ENCODE measurements around the gene NLRC3. TPM values are rescaled to one million over a fixed set of nuclear protein-coding genes. Genes with fewer than 3 reads are reported as not detected.
A peak's percentile ranks its signal among the peaks of the same experiment; 100 is the strongest.
"Not testable (repeated sequence)": the region's sequence is repeated elsewhere in the genome, so short reads cannot be mapped to it uniquely, and the experiment has no call there.

Gene NLRC3
- total and polyA plus RNA-seq, 7 experiments from 2014 or later = 22.2 to 91.3 (median 70.0) TPM

- Mint-ChIP-seq H3K36me3 (peaks cover 5 to 26% (median 15%) of the 10 kb centered on the region in 5 donors), H3K27me3 (no peaks in the 10 kb centered on the region), H3K27ac (peak overlapping the region; percentile 62 to 98 (median 95)), H3K9me3 (peaks cover 0 to 7% (median 0%) of the 10 kb centered on the region in 11 donors), H3K4me1 (peaks cover 31 to 70% (median 59%) of the 10 kb centered on the region in 7 donors), H3K4me3 (peak overlapping the region; percentile 85 to 96 (median 90))
- H3K4me3 ChIP-seq (ENCODE audit: low read length) = peak overlapping the region; percentile 76
- CTCF ChIA-PET = interaction anchor here (1.1 kb wide), 1 partner anchor 319 kb away, joined by 5 read pairs; no protein-coding TSS in a partner anchor
- no peaks in the 10 kb centered on the region for H3K9me3 ChIP-seq (ENCODE audit: control insufficient read depth in 2 of 3, low read length in 3 of 3)
- H3K4me1 ChIP-seq (ENCODE audit: control insufficient read depth in 2 of 2, insufficient read depth in 2 of 2, low read length in 2 of 2) = peaks cover 32 to 46% of the 10 kb centered on the region in 2 donors
- intact Hi-C loops (cut with micrococcal nuclease) = loop anchor here (2.0 to 10.0 kb wide), 8 partner anchors 237 to 1887 kb away; partner anchors contain the start of genes ZNF213 (in 2 of the 2), CRAMP1 (in 1 of the 2), HCFC1R1 (in 1 of the 2) and IFT140 (in 1 of the 2)
- peaks cover 0 to 8% (median 0%) of the 10 kb centered on the region in 3 experiments for H3K36me3 ChIP-seq (ENCODE audit: control insufficient read depth in 2 of 3, insufficient read depth in 3 of 3, low read length in 3 of 3)
- H3K27ac ChIP-seq (ENCODE audit: low read depth, low read length) = peak overlapping the region; percentile 92
- DNase-seq (no peak), ATAC-seq (no peak)
- H3K27me3 ChIP-seq (ENCODE audit: control insufficient read depth in 2 of 2, insufficient read depth in 2 of 2, low read length in 2 of 2) = no peaks in the 10 kb centered on the region
- POLR2A ChIA-PET = interaction anchor here (0.6 to 1.9 kb wide), 8 partner anchors 8 to 347 kb away, joined by 3 to 12 read pairs (median 3); partner anchors contain the start of genes ZNF174 and ZSCAN32
Measured at GRCh38 chr16:3501783-3502400, 75.3 kb downstream of the NLRC3 start.

GRCh38 chr16:3501412-3501761 lies 75.8 kb downstream of the NLRC3 start:
- not testable (repeated sequence) for ATAC-seq; H3K9me3 ChIP-seq (ENCODE audit: control insufficient read depth in 2 of 3, low read length in 3 of 3); DNase-seq; H3K27me3 ChIP-seq (ENCODE audit: control insufficient read depth in 2 of 2, insufficient read depth in 2 of 2, low read length in 2 of 2); H3K27me3 Mint-ChIP-seq; H3K9me3 Mint-ChIP-seq; H3K36me3 ChIP-seq (ENCODE audit: control insufficient read depth in 2 of 3, insufficient read depth in 3 of 3, low read length in 3 of 3)
- intact Hi-C loops (cut with micrococcal nuclease) = loop anchor here (2.0 to 10.0 kb wide), 8 partner anchors 237 to 1887 kb away; partner anchors contain the start of genes ZNF213 (in 2 of the 2), CRAMP1 (in 1 of the 2), HCFC1R1 (in 1 of the 2) and IFT140 (in 1 of the 2)
- Histone ChIP-seq H3K4me1 (ENCODE audit: control insufficient read depth in 2 of 2, insufficient read depth in 2 of 2, low read length in 2 of 2) (peaks cover 32 to 46% of the 10 kb centered on the region in 2 donors), H3K27ac (ENCODE audit: low read depth, low read length) (peak overlapping the region; percentile 92), H3K4me3 (ENCODE audit: low read length) (peak overlapping the region; percentile 76)
- ChIA-PET POLR2A (interaction anchor here (0.8 to 1.9 kb wide), 9 partner anchors 8 to 286 kb away, joined by 3 to 12 read pairs (median 4); partner anchors contain the start of genes TIGD7, ZNF174, ZNF75A and ZSCAN32), CTCF (interaction anchor here (1.1 kb wide), 1 partner anchor 318 kb away, joined by 5 read pairs; no protein-coding TSS in a partner anchor)
- Mint-ChIP-seq H3K27ac (peak overlapping the region; percentile 90 to 98 (median 95)), H3K4me3 (peak overlapping the region; percentile 85 to 96 (median 90)), H3K36me3 (peaks cover 5 to 24% (median 15%) of the 10 kb centered on the region in 5 donors), H3K4me1 (peaks cover 31 to 69% (median 59%) of the 10 kb centered on the region in 7 donors)

- peak overlapping the region in 7 of 9 donors; percentile 17 to 95 (median 72) for H3K27ac Mint-ChIP-seq
- no peaks in the 10 kb centered on the region for H3K27me3 Mint-ChIP-seq
- intact Hi-C loops (cut with micrococcal nuclease) = no loop called here
- CTCF ChIA-PET = interaction anchor here (0.7 to 1.0 kb wide), 2 partner anchors 42 to 291 kb away, joined by 3 read pairs; no protein-coding TSS in a partner anchor
- H3K4me3 ChIP-seq (ENCODE audit: low read length) = no peak overlapping the region
- peaks cover 0 to 7% (median 0%) of the 10 kb centered on the region in 11 donors for H3K9me3 Mint-ChIP-seq
- ATAC-seq = no peak
- peaks cover 0 to 9% (median 0%) of the 10 kb centered on the region in 5 donors for H3K36me3 Mint-ChIP-seq
- no peaks in the 10 kb centered on the region for H3K27me3 ChIP-seq (ENCODE audit: control insufficient read depth in 2 of 2, insufficient read depth in 2 of 2, low read length in 2 of 2)
- no peaks in the 10 kb centered on the region for H3K9me3 ChIP-seq (ENCODE audit: control insufficient read depth in 2 of 3, low read length in 3 of 3)
- peaks cover 22 to 40% of the 10 kb centered on the region in 2 donors for H3K4me1 ChIP-seq (ENCODE audit: control insufficient read depth in 2 of 2, insufficient read depth in 2 of 2, low read length in 2 of 2)
- H3K4me1 Mint-ChIP-seq = peaks cover 25 to 47% (median 38%) of the 10 kb centered on the region in 7 donors
- H3K4me3 Mint-ChIP-seq = peak overlapping the region in 4 of 10 donors; percentile 17 to 51 (median 26)
- POLR2A ChIA-PET = interaction anchor here (0.7 to 1.5 kb wide), 5 partner anchors 15 to 556 kb away, joined by 3 to 5 read pairs (median 4); partner anchors contain the start of gene ZNF263
- no peak overlapping the region for H3K27ac ChIP-seq (ENCODE audit: low read depth, low read length)
- no peaks in the 10 kb centered on the region for H3K36me3 ChIP-seq (ENCODE audit: control insufficient read depth in 2 of 3, insufficient read depth in 3 of 3, low read length in 3 of 3)
- DNase-seq = no peak
Measured at GRCh38 chr16:3498988-3499387, 78.2 kb downstream of the NLRC3 start.

- ATAC-seq = no peak
- POLR2A ChIA-PET = interaction anchor here (0.7 kb wide), 2 partner anchors 31 to 186 kb away, joined by 3 read pairs; no protein-coding TSS in a partner anchor
Measured at GRCh38 chr16:3497771-3498170, 79.4 kb downstream of the NLRC3 start.

GRCh38 chr16:3496386-3496785 lies 80.8 kb downstream of the NLRC3 start:
- DNase-seq (no peak), ATAC-seq (no peak)
- peaks cover 4 to 18% of the 10 kb centered on the region in 2 donors for H3K4me1 ChIP-seq (ENCODE audit: control insufficient read depth in 2 of 2, insufficient read depth in 2 of 2, low read length in 2 of 2)
- H3K27ac ChIP-seq (ENCODE audit: low read depth, low read length) = no peak overlapping the region
- no peaks in the 10 kb centered on the region for H3K36me3 ChIP-seq (ENCODE audit: control insufficient read depth in 2 of 3, insufficient read depth in 3 of 3, low read length in 3 of 3)
- Mint-ChIP-seq H3K27me3 (no peaks in the 10 kb centered on the region), H3K9me3 (peaks cover 0 to 7% (median 0%) of the 10 kb centered on the region in 11 donors), H3K4me1 (peaks cover 13 to 28% (median 16%) of the 10 kb centered on the region in 7 donors), H3K27ac (peak overlapping the region in 1 of 9 donors; percentile 41), H3K36me3 (peaks cover 0 to 2% (median 0%) of the 10 kb centered on the region in 5 donors), H3K4me3 (no peak overlapping the region)
- POLR2A ChIA-PET = no interaction called here
- CTCF ChIA-PET = no interaction called here
- no peak overlapping the region for H3K4me3 ChIP-seq (ENCODE audit: low read length)
- intact Hi-C loops (cut with micrococcal nuclease) = no loop called here
- H3K27me3 ChIP-seq (ENCODE audit: control insufficient read depth in 2 of 2, insufficient read depth in 2 of 2, low read length in 2 of 2) = no peaks in the 10 kb centered on the region
- no peaks in the 10 kb centered on the region for H3K9me3 ChIP-seq (ENCODE audit: control insufficient read depth in 2 of 3, low read length in 3 of 3)

More at GRCh38 chr16:3497771-3498170, 79.4 kb downstream of the NLRC3 start:
- peaks cover 0 to 8% (median 0%) of the 10 kb centered on the region in 5 donors for H3K36me3 Mint-ChIP-seq
- no peaks in the 10 kb centered on the region for H3K27me3 ChIP-seq (ENCODE audit: control insufficient read depth in 2 of 2, insufficient read depth in 2 of 2, low read length in 2 of 2)
- H3K4me1 ChIP-seq (ENCODE audit: control insufficient read depth in 2 of 2, insufficient read depth in 2 of 2, low read length in 2 of 2) = peaks cover 18 to 31% of the 10 kb centered on the region in 2 donors
- intact Hi-C loops (cut with micrococcal nuclease) = no loop called here
- H3K9me3 ChIP-seq (ENCODE audit: control insufficient read depth in 2 of 3, low read length in 3 of 3) = no peaks in the 10 kb centered on the region
- H3K27me3 Mint-ChIP-seq = no peaks in the 10 kb centered on the region
- DNase-seq = no peak
- CTCF ChIA-PET = no interaction called here
- no peak overlapping the region for H3K4me3 ChIP-seq (ENCODE audit: low read length)
- H3K27ac Mint-ChIP-seq = peak overlapping the region in 5 of 9 donors; percentile 13 to 57 (median 51)
- peaks cover 22 to 36% (median 29%) of the 10 kb centered on the region in 7 donors for H3K4me1 Mint-ChIP-seq
- no peaks in the 10 kb centered on the region for H3K36me3 ChIP-seq (ENCODE audit: control insufficient read depth in 2 of 3, insufficient read depth in 3 of 3, low read length in 3 of 3)
- no peak overlapping the region for H3K4me3 Mint-ChIP-seq
- H3K9me3 Mint-ChIP-seq = peaks cover 0 to 7% (median 0%) of the 10 kb centered on the region in 11 donors
- no peak overlapping the region for H3K27ac ChIP-seq (ENCODE audit: low read depth, low read length)

GRCh38 chr16:3495176-3495575 lies 82.0 kb downstream of the NLRC3 start, which contains the start of gene C16orf90:
C16orf90 (minus strand) TSS chr16:3495489; CDS start chr16:3495421, 68 bp downstream.
- Histone ChIP-seq H3K27ac (ENCODE audit: low read depth, low read length) (no peak within 1 kb of the TSS), H3K36me3 (ENCODE audit: control insufficient read depth in 2 of 3, insufficient read depth in 3 of 3, low read length in 3 of 3) (no peaks in the 10 kb centered on the region), H3K27me3 (ENCODE audit: control insufficient read depth in 2 of 2, insufficient read depth in 2 of 2, low read length in 2 of 2) (no peaks in the 10 kb centered on the region), H3K4me3 (ENCODE audit: low read length) (no peak within 1 kb of the TSS), H3K4me1 (ENCODE audit: control insufficient read depth in 2 of 2, insufficient read depth in 2 of 2, low read length in 2 of 2) (peaks cover 4 to 7% of the 10 kb centered on the region in 2 donors), H3K9me3 (ENCODE audit: control insufficient read depth in 2 of 3, low read length in 3 of 3) (no peaks in the 10 kb centered on the region)
- POLR2A ChIA-PET = no interaction called here
- DNase-seq (no peak), ATAC-seq (no peak)
- Mint-ChIP-seq H3K4me1 (peaks cover 7 to 21% (median 10%) of the 10 kb centered on the region in 7 donors), H3K9me3 (peaks cover 0 to 7% (median 0%) of the 10 kb centered on the region in 11 donors), H3K27me3 (no peaks in the 10 kb centered on the region), H3K4me3 (no peak within 1 kb of the TSS), H3K36me3 (no peaks in the 10 kb centered on the region), H3K27ac (no peak within 1 kb of the TSS)
- CTCF ChIA-PET = no interaction called here
- intact Hi-C loops (cut with micrococcal nuclease) = no loop called here

Measured in naive thymus-derived CD4-positive, alpha-beta T cell (primary cell).